ENCODE data around the gene MIXL1.
"Not testable (repeated sequence)": the region's sequence is repeated elsewhere in the genome, so short reads cannot be mapped to it uniquely, and the experiment has no call there.

MIXL1 gene

DNA sequence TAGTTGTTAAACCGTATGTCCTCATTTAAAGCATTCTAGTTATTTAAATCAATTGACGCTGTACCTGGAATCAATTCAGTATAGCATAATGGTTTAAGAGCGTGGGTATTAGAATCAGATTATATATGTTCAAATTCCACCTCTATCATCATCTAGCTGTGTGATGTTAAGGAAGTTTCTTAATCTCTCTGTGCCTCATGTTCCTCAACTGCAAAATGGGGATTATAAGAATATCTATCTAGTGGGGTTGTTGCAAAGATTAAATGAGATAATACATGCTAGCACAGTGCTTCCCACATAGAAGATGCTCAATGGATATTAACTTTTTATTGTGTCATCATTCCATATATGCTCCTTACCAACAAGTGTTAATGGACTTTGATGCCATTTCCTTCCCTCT, 16.0 kb downstream of the MIXL1 start:
- Histone ChIP-seq H3K9me3 (ENCODE audit: control insufficient read depth in 2 of 2, low read length in 2 of 2) (no peaks in the 10 kb centered on the region), H3K27me3 (ENCODE audit: control insufficient read depth in 1 of 2, insufficient read depth in 2 of 2, low read length in 2 of 2) (no peaks in the 10 kb centered on the region), H3K4me3 (ENCODE audit: low read length in 2 of 2) (no peak overlapping the region), H3K36me3 (ENCODE audit: control insufficient read depth in 2 of 2, insufficient read depth in 2 of 2, low read length in 2 of 2) (no peaks in the 10 kb centered on the region), H3K9ac (ENCODE audit: low read length in 2 of 2) (no peak overlapping the region), H3K27ac (ENCODE audit: low read length) (no peak overlapping the region), H3K4me1 (ENCODE audit: control insufficient read depth, insufficient read depth, low read length) (no peaks in the 10 kb centered on the region)

DNA sequence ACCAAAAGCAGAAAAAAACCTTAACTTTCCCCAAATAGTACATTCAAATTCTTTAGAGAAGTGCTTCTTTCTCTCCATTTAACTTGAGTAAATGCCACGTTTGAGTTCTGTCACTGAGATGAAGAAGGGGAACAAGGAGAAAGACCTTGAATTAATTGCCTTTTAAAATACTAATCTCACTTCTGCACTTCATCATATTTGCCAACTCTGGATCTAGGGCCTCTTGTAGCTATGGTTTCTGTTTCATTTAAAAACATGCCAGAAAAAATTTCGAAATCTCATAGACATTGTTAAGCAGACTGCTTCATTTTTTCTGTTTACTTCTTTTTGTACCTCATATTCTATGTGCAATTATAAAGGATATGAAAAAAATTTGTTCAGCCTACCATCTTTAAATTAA, 24.6 kb downstream of the MIXL1 start:
- H3K4me3 ChIP-seq (ENCODE audit: low read length in 2 of 2), result no peak overlapping the region
- H3K27me3 ChIP-seq (ENCODE audit: control insufficient read depth in 1 of 2, insufficient read depth in 2 of 2, low read length in 2 of 2), result no peaks in the 10 kb centered on the region
- H3K9ac ChIP-seq (ENCODE audit: low read length in 2 of 2), result no peak overlapping the region
- no peaks in the 10 kb centered on the region for H3K4me1 ChIP-seq (ENCODE audit: control insufficient read depth, insufficient read depth, low read length)
- no peaks in the 10 kb centered on the region for H3K36me3 ChIP-seq (ENCODE audit: control insufficient read depth in 2 of 2, insufficient read depth in 2 of 2, low read length in 2 of 2)
- no peak overlapping the region for H3K27ac ChIP-seq (ENCODE audit: low read length)
- H3K9me3 ChIP-seq (ENCODE audit: control insufficient read depth in 2 of 2, low read length in 2 of 2), result no peaks in the 10 kb centered on the region

DNA sequence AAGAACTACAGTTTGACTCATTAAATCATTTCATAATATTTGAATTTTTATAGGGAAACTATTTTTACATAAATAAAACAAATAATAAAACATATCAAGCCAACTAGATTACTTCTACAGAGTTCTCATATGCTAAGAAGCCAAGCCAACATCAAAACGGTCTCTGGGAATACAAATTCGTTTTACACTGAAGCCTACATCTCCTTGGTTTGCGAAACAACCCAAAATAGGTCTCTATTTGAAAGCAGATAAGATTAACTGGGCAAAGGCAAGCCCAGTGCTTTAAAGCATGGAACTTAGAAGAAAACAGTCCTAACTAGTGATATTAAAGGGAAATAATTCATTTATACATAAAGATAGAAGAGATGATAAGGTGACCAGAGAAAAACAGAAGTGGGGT, 25.3 kb downstream of the MIXL1 start:
- Histone ChIP-seq H3K4me3 (ENCODE audit: low read length in 2 of 2) (no peak overlapping the region), H3K27ac (ENCODE audit: low read length) (no peak overlapping the region), H3K9me3 (ENCODE audit: control insufficient read depth in 2 of 2, low read length in 2 of 2) (no peaks in the 10 kb centered on the region), H3K36me3 (ENCODE audit: control insufficient read depth in 2 of 2, insufficient read depth in 2 of 2, low read length in 2 of 2) (no peaks in the 10 kb centered on the region), H3K9ac (ENCODE audit: low read length in 2 of 2) (no peak overlapping the region), H3K4me1 (ENCODE audit: control insufficient read depth, insufficient read depth, low read length) (no peaks in the 10 kb centered on the region), H3K27me3 (ENCODE audit: control insufficient read depth in 1 of 2, insufficient read depth in 2 of 2, low read length in 2 of 2) (no peaks in the 10 kb centered on the region)

DNA sequence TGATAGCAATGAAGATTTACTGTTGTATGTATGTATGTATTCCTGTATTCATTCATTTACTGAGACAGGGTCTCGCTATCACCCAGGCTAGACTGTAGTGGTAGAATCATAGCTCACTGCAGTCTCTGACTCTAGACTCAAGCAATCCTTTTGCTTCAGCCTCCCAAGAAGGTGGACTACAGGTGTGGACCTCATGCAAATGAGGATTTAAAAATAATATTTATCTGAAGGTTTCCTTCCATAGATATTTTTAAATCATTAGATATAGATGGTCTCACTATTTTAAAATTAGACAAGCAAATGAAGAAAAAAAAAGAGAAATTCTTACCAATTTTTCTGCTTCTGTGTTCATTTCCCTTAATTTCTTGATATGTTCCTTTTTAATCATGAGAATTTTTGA, 27.0 kb downstream of the MIXL1 start:
- no peaks in the 10 kb centered on the region for H3K9me3 ChIP-seq (ENCODE audit: control insufficient read depth in 2 of 2, low read length in 2 of 2)
- H3K36me3 ChIP-seq (ENCODE audit: control insufficient read depth in 2 of 2, insufficient read depth in 2 of 2, low read length in 2 of 2), result no peaks in the 10 kb centered on the region
- H3K27ac ChIP-seq (ENCODE audit: low read length), result no peak overlapping the region
- no peaks in the 10 kb centered on the region for H3K27me3 ChIP-seq (ENCODE audit: control insufficient read depth in 1 of 2, insufficient read depth in 2 of 2, low read length in 2 of 2)
- H3K9ac ChIP-seq (ENCODE audit: low read length in 2 of 2), result no peak overlapping the region
- H3K4me1 ChIP-seq (ENCODE audit: control insufficient read depth, insufficient read depth, low read length), result no peaks in the 10 kb centered on the region
- no peak overlapping the region for H3K4me3 ChIP-seq (ENCODE audit: low read length in 2 of 2)

DNA sequence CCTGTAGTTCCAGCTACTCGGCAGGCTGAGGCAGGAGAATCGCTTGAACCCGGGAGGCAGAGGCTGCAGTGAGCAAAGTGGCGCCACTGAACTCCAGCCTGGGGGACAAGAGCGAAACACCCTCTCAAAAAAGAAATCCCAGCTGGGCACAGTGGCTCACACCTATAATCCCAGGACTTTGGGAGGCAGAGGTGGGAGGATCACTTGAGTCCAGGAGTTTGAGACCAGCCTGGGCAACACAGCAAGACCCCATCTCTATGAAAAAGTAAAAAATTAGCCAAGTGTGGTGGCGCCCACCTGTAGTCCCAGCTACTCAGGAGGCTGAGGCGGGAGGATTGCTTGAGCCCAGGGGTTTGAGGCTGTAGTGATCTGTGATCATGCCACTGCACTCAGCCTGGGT, 29.4 kb downstream of the MIXL1 start:
- H3K36me3 ChIP-seq (ENCODE audit: control insufficient read depth in 2 of 2, insufficient read depth in 2 of 2, low read length in 2 of 2); H3K27me3 ChIP-seq (ENCODE audit: control insufficient read depth in 1 of 2, insufficient read depth in 2 of 2, low read length in 2 of 2); H3K27ac ChIP-seq (ENCODE audit: low read length); H3K4me1 ChIP-seq (ENCODE audit: control insufficient read depth, insufficient read depth, low read length); H3K4me3 ChIP-seq (ENCODE audit: low read length in 2 of 2); H3K9me3 ChIP-seq (ENCODE audit: control insufficient read depth in 2 of 2, low read length in 2 of 2); H3K9ac ChIP-seq (ENCODE audit: low read length in 2 of 2): not testable (repeated sequence)

DNA sequence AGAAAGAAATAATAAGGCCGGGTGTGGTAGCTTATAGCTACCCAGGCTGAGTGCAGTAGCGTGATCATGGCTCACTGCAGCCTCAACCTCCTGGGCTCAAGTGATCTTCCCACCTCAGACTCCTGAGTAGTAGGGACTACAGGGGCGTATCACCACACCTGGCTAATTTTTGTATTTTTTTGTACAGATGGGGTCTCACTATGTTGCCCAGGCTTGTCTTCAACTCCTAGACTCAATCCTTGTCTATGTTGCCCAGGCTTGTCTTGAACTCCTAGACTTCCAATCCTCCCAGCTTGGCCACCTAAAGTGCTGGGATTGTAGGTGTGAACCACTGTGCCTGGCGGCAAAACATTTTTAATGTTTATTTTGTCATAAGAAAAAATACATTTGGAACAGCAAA, 30.5 kb downstream of the MIXL1 start:
- no peaks in the 10 kb centered on the region for H3K4me1 ChIP-seq (ENCODE audit: control insufficient read depth, insufficient read depth, low read length)
- no peak overlapping the region for H3K27ac ChIP-seq (ENCODE audit: low read length)
- H3K27me3 ChIP-seq (ENCODE audit: control insufficient read depth in 1 of 2, insufficient read depth in 2 of 2, low read length in 2 of 2), result no peaks in the 10 kb centered on the region
- no peak overlapping the region for H3K4me3 ChIP-seq (ENCODE audit: low read length in 2 of 2)
- H3K9me3 ChIP-seq (ENCODE audit: control insufficient read depth in 2 of 2, low read length in 2 of 2), result no peaks in the 10 kb centered on the region
- H3K36me3 ChIP-seq (ENCODE audit: control insufficient read depth in 2 of 2, insufficient read depth in 2 of 2, low read length in 2 of 2), result no peaks in the 10 kb centered on the region
- H3K9ac ChIP-seq (ENCODE audit: low read length in 2 of 2), result no peak overlapping the region

DNA sequence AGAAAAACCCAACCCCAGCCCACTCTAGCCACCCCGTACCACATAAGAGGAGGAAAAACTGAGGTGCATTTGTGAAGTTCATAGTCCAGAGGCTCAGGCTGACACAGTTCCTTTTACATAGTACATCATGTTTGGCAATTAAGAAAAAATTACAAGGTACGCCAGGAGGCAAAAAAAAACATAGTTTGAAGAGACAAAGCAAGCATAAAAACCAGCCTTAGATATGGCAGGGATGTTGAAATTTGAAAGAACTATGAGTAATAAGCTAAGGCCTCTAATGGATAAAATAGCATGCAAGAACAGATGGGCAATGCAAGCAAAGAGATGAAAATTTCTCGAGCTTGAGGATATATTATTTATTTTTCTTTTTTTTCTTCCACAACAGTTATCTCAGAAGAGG, 31.9 kb downstream of the MIXL1 start:
- Histone ChIP-seq H3K27ac (ENCODE audit: low read length) (no peak overlapping the region), H3K4me1 (ENCODE audit: control insufficient read depth, insufficient read depth, low read length) (no peaks in the 10 kb centered on the region)

DNA sequence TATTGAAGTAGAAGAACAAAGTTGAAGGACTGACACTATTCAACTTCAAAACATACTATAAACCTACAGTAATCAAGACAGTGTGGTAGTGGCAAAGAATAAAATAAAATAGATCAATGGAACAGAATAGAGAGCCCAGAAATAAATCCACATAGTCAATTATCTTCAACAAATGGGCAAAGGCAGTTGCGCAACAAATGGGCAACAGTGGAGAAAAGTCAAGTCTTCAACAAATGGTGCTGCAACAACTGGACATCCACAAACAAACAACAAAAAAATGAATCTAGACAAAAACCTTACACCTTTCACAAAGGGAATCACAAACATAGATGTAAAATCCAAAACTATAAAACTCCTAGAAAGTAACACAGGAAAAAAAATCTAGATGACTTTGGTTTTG, 38.4 kb downstream of the MIXL1 start:
- Histone ChIP-seq H3K4me3 (ENCODE audit: low read length in 2 of 2) (no peak overlapping the region), H3K9me3 (ENCODE audit: control insufficient read depth in 2 of 2, low read length in 2 of 2) (peaks cover 0 to 3% of the 10 kb centered on the region in 2 donors), H3K9ac (ENCODE audit: low read length in 2 of 2) (no peak overlapping the region), H3K4me1 (ENCODE audit: control insufficient read depth, insufficient read depth, low read length) (no peaks in the 10 kb centered on the region), H3K27me3 (ENCODE audit: control insufficient read depth in 1 of 2, insufficient read depth in 2 of 2, low read length in 2 of 2) (no peaks in the 10 kb centered on the region), H3K27ac (ENCODE audit: low read length) (no peak overlapping the region), H3K36me3 (ENCODE audit: control insufficient read depth in 2 of 2, insufficient read depth in 2 of 2, low read length in 2 of 2) (no peaks in the 10 kb centered on the region)

More for the DNA sequence above, 31.9 kb downstream of the MIXL1 start:
- no peak overlapping the region for H3K9ac ChIP-seq (ENCODE audit: low read length in 2 of 2)
- no peaks in the 10 kb centered on the region for H3K36me3 ChIP-seq (ENCODE audit: control insufficient read depth in 2 of 2, insufficient read depth in 2 of 2, low read length in 2 of 2)
- H3K4me3 ChIP-seq (ENCODE audit: low read length in 2 of 2), result no peak overlapping the region
- H3K9me3 ChIP-seq (ENCODE audit: control insufficient read depth in 2 of 2, low read length in 2 of 2), result peaks cover 0 to 3% of the 10 kb centered on the region in 2 donors
- H3K27me3 ChIP-seq (ENCODE audit: control insufficient read depth in 1 of 2, insufficient read depth in 2 of 2, low read length in 2 of 2), result no peaks in the 10 kb centered on the region

DNA sequence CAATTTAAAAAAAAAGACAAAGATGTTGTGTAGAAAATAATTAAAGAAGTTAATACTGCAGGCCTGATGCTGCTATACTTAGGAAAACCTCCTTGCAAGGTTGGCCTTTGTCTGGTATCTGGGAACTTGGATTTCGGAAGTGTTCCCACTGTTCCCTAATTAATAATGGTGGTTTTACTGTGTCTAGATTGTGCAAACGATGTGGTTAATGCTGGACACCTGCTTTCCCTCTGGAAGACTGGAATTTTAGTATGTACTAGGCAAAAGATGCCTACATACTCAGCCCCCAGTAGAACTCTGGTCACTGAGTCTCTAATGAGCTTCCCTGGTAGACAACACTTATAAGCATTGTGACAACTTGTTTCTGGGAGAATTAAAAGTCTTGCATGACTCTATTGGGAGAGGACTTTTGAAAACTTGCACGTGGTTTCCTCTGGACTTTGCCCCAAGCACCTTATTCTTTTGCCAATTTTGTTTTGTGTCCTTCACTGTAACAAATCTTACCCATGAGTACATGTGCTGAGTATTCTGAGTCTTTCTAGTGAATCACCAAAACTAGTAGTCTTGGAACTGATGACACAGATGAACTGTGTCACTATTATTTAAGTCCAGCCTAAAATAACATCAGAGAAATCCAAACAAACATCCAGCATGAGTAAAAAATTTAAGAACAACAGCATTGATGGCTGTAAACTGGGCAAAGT, 45.1 kb downstream of the MIXL1 start:
- Histone ChIP-seq H3K36me3 (ENCODE audit: control insufficient read depth in 2 of 2, insufficient read depth in 2 of 2, low read length in 2 of 2) (no peaks in the 10 kb centered on the region), H3K27me3 (ENCODE audit: control insufficient read depth in 1 of 2, insufficient read depth in 2 of 2, low read length in 2 of 2) (no peaks in the 10 kb centered on the region), H3K9ac (ENCODE audit: low read length in 2 of 2) (no peak overlapping the region), H3K9me3 (ENCODE audit: control insufficient read depth in 2 of 2, low read length in 2 of 2) (no peaks in the 10 kb centered on the region), H3K4me1 (ENCODE audit: control insufficient read depth, insufficient read depth, low read length) (no peaks in the 10 kb centered on the region), H3K27ac (ENCODE audit: low read length) (no peak overlapping the region), H3K4me3 (ENCODE audit: low read length in 2 of 2) (no peak overlapping the region)

DNA sequence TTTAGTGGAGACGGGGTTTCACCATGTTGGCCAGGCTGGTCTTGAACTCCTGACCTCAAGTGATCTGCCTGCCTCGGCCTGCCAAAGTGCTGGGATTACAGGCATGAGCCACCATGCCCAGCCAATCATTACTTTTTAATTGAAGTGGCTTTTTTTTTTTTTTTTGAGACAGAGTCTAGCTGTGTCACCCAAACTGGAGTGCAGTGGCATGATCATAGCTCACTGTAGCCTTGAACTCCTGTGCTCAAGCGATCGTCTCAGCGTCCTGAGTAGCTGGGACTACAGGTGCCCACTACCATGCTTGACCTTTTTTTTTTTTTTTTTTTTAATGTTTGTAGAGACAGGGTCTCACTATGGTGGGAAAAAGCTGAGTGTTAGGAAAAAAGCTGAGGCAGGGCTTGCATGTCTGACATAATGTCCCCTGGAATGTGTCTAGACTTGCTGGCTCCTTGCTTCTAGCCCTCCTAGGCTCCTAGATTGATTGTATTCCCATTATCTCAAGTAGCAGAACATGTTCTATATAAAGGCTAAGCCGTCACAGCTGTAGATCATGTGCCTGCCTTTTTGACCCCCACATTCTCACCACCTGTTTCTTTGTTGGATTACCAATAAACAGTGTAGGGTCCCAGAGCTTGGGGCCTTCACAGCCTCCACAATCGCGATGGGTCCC, 48.9 kb downstream of the MIXL1 start:
- not testable (repeated sequence) for H3K27ac ChIP-seq (ENCODE audit: low read length); H3K9ac ChIP-seq (ENCODE audit: low read length in 2 of 2); H3K9me3 ChIP-seq (ENCODE audit: control insufficient read depth in 2 of 2, low read length in 2 of 2); H3K27me3 ChIP-seq (ENCODE audit: control insufficient read depth in 1 of 2, insufficient read depth in 2 of 2, low read length in 2 of 2); H3K4me3 ChIP-seq (ENCODE audit: low read length in 2 of 2); H3K4me1 ChIP-seq (ENCODE audit: control insufficient read depth, insufficient read depth, low read length); H3K36me3 ChIP-seq (ENCODE audit: control insufficient read depth in 2 of 2, insufficient read depth in 2 of 2, low read length in 2 of 2)

DNA sequence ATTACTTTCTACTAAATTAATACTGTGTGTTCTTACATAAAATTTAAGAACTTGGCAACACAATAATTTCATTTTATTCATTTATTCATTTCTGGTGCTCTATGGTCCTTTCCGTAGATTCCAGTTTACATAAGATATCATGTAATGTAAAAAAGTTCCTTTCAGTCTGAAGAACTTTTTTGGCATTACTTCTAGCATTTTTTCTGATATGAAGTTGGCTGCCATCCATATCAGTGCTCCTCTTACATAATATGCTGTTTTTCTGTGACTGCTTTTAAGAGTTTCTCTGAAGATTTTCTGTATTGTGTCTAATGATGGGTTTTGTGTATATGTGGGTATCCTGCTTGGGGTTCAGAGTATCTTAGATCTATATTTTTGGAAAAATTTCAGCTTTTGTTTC, 50.7 kb downstream of the MIXL1 start:
- Histone ChIP-seq H3K9me3 (ENCODE audit: control insufficient read depth in 2 of 2, low read length in 2 of 2) (no peaks in the 10 kb centered on the region), H3K4me1 (ENCODE audit: control insufficient read depth, insufficient read depth, low read length) (no peaks in the 10 kb centered on the region), H3K9ac (ENCODE audit: low read length in 2 of 2) (no peak overlapping the region), H3K27ac (ENCODE audit: low read length) (no peak overlapping the region), H3K27me3 (ENCODE audit: control insufficient read depth in 1 of 2, insufficient read depth in 2 of 2, low read length in 2 of 2) (no peaks in the 10 kb centered on the region), H3K4me3 (ENCODE audit: low read length in 2 of 2) (no peak overlapping the region), H3K36me3 (ENCODE audit: control insufficient read depth in 2 of 2, insufficient read depth in 2 of 2, low read length in 2 of 2) (no peaks in the 10 kb centered on the region)
